IPS-18c (cell line): ENCODE data around the gene FER1L5.
"Not testable (repeated sequence)": the region's sequence is repeated elsewhere in the genome, so short reads cannot be mapped to it uniquely, and the experiment has no call there.

ENCODE experiments used
- H3K4me3 ChIP-seq: 2 replicates; pipeline ENCODE4 v1.7.0; 2013; ENCODE audit warnings: low read depth, mild to moderate bottlenecking, low read length, moderate library complexity; ENCODE audit not compliant: insufficient read depth
- H3K9me3 ChIP-seq: one replicate; pipeline ENCODE4 v1.6.1; 2013; ENCODE audit warnings: mild to moderate bottlenecking, low read length, moderate library complexity; ENCODE audit not compliant: control insufficient read depth, insufficient read depth

The FER1L5 gene

DNA sequence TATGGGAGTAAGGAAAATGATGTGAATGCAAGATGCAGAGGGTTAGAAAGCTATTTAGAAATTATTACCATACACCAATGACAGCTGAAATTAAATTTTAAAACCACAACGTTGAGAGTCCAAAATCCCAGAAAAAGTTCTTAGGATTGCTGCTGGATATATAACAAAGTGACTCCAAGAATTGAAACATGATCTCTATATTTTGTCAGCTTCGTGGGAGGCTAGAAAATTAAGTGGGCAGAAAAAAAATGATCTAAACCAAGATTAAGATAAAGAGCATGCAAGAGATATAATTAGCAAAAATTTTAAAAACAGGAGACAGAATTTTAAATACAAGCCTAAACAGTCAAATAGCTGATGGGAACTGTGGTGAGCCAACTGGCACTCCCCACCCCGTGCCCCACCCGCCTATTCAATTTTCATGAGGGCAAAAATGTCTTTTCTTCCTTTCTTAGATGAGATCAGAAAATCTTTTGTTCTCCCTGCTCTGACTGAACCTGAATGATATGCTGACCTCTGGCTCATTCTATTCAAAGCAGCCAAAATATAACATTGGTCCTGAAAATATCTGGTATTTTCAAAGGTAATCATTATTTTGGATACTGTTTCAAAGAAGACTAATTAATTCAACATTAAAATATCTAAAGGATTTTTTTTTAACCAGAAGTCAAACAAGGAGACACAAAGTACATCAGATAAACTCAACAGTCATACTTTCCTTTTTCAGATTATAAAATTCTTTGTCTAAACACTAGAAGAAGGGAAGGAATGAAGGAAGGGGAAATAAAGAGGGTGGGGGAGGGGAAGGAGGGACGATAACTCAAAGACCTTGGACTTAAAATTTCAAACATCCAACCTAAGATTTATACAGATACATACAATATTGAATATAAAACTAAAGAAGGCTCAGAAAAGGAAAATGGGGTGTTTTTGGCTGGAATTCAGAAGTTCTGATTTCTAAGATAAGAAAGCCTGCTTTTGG lies 16.7 kb upstream of the FER1L5 start:
- H3K9me3 ChIP-seq: no peaks in the 10 kb centered on the region
- H3K4me3 ChIP-seq: no peak overlapping the region

- no peak overlapping the region for H3K4me3 ChIP-seq
- no peaks in the 10 kb centered on the region for H3K9me3 ChIP-seq
Measured at GRCh38 chr2:96626553-96626942, 16.0 kb upstream of the FER1L5 start.

DNA sequence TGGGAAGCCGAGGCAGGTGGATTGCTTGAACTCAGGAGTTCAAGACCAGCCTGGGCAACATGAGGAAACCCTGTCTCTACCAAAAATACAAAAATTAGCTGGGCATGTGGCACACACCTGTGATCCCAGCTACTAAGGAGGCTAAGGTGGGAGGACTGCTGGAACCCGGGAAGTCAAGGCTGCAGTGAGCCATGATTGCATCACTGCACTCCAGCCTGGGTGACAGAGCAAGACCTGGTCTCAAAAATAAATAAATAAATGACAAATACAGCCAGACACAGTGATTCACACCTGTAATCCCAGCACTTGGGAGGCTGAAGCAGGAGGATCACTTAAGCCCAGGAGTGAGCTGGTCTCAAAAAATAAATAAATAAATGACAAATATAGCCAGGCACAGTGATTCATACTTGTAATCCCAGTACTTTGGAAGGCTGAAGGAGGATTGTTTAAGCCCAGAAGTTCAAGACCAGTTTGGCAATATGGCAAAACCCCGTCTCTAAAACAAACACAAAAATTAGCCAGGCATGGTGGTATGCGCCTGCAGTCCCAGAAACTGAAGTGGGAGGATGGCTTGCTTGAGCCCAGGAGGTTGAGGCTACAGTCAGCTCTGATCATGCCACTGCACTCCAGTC lies 10.6 kb upstream of the FER1L5 start:
- Histone ChIP-seq H3K9me3 (no peaks in the 10 kb centered on the region), H3K4me3 (no peak overlapping the region)

GRCh38 chr2:96633641-96634040 lies 8.9 kb upstream of the FER1L5 start:
- H3K4me3 ChIP-seq: no peak overlapping the region

DNA sequence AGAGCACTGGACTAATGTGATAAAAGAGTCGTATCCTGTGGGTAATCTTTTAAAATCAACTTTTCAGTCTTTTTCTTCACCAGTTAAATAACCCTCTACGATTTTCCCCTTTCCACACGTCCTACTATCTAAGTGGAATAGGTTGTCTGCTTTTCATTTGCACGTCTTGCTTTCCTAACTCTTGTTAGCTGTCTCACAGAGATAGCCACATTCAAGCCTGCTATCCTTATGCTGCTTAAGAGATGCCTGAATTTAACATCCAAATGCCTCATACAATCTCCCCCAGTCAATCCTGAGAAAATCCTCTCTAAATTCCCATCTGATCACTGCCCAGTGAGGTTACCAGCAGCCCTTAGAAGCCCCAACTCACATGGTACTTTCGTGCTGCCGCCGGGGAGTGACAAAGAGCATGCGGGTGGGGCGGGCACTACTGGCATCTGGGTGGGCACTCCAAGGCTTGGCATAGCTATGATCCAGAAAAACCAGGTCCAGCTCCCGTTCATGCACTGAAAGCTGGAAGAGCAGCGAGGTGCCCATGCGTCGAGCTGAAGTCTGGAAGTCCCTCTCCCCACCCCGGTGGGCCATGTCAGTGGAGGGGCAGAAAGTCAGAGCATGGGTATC lies 5.9 kb upstream of the FER1L5 start:
- no peaks in the 10 kb centered on the region for H3K9me3 ChIP-seq
- peak overlapping the region; percentile 81 for H3K4me3 ChIP-seq

More at GRCh38 chr2:96633641-96634040, 8.9 kb upstream of the FER1L5 start:
- no peaks in the 10 kb centered on the region for H3K9me3 ChIP-seq

GRCh38 chr2:96637385-96638143 lies 5.0 kb upstream of the FER1L5 start:
- H3K4me3 ChIP-seq: peak overlapping the region; percentile 81
- no peaks in the 10 kb centered on the region for H3K9me3 ChIP-seq

DNA sequence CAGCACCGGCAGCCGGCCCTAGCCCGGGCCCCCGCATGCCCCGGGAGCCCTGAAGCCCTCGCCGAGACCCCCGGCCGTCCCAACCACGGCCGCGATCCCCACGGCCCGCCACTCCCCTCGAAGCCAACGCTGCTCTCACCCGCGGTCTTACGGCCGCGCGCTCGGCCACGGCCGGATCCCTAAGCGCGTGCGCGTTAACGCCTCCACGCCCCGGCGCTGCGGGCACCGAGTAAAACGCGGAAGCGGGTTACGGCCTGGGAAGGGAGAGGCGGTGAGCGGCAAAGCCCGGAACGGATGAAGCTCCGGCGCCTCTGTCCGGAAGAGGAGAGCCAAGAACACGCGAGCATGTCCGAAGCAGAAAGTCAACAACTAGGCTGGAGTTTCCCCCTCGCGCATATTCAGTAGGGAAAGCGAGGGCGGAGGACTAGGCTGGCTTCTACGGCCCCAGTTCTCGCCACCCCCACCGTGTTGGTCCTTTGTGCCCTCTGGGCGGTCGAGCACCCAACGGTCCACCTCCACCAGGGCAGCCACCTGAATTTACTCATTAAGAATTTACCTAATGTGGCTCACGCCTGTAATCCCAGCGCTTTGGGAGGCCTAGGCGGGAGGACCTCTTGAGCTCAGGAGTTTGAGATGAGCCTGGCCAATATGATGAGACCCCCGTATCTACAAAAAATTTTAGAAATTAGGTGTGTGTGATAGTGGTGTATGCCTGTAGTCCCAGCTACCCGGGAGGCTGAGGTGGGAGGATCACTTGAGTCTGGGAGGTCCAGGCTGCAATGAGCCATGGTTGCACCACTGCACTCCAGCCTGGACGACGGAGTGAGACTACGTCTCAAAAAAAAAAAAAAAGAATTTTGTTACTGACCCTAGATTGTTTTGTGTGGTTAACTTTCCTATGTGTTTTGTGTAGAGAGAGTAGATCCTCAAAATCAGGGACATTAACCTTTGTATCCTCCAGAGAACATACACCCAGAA lies 4.1 kb upstream of the FER1L5 start, which contains the start of gene KANSL3:
TSS of gene KANSL3 (minus strand) at position 169 of the 978 bp plus-strand sequence. CDS start 1,177 bp downstream, outside the sequence.
- Histone ChIP-seq H3K4me3 (peak within 1 kb of the TSS; percentile 81), H3K9me3 (no peaks in the 10 kb centered on the region)

- Histone ChIP-seq H3K9me3 (no peaks in the 10 kb centered on the region), H3K4me3 (no peak overlapping the region)
Measured at GRCh38 chr2:96647681-96648080, 5.1 kb downstream of the FER1L5 start.

- no peaks in the 10 kb centered on the region for H3K9me3 ChIP-seq
- H3K4me3 ChIP-seq: no peak overlapping the region
Measured at GRCh38 chr2:96648306-96648930, 5.9 kb downstream of the FER1L5 start.

- no peak overlapping the region for H3K4me3 ChIP-seq
- H3K9me3 ChIP-seq: no peaks in the 10 kb centered on the region
Measured at GRCh38 chr2:96649342-96649741, 6.8 kb downstream of the FER1L5 start.

GRCh38 chr2:96651793-96652192 lies 9.2 kb downstream of the FER1L5 start:
- Histone ChIP-seq H3K9me3 (no peaks in the 10 kb centered on the region), H3K4me3 (no peak overlapping the region)

GRCh38 chr2:96654791-96655190 lies 12.2 kb downstream of the FER1L5 start:
- H3K4me3 ChIP-seq: not testable (repeated sequence)

GRCh38 chr2:96655526-96655925 lies 13.0 kb downstream of the FER1L5 start:
- Histone ChIP-seq H3K4me3 (no peak overlapping the region), H3K9me3 (no peaks in the 10 kb centered on the region)

More at GRCh38 chr2:96654791-96655190, 12.2 kb downstream of the FER1L5 start:
- H3K9me3 ChIP-seq: not testable (repeated sequence)

- Histone ChIP-seq H3K4me3 (no peak overlapping the region), H3K9me3 (no peaks in the 10 kb centered on the region)
Measured at GRCh38 chr2:96656540-96656939, 14.0 kb downstream of the FER1L5 start.

DNA sequence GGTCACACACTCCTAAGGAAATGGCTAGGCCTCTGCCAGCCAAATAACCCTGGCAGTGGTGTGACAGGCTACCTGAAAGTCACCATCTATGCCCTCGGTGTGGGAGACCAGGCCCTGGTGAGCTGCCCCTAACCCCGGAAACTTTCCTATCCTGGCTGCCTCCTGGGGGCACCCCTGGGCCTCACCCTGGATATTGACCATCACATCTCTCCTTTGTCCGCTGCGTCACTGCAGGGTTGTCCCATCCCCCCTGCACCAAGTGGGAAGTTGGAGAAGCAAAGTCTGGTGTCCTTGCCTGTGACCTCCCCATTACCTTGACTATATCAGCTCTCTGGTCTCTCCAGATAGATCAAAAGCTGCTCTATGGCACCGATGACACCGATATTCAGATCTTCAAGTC lies 18.8 kb downstream of the FER1L5 start:
- Histone ChIP-seq H3K9me3 (peaks cover 2% of the 10 kb centered on the region), H3K4me3 (no peak overlapping the region)

GRCh38 chr2:96662360-96662759 lies 19.8 kb downstream of the FER1L5 start:
- Histone ChIP-seq H3K9me3 (peaks cover 2% of the 10 kb centered on the region), H3K4me3 (no peak overlapping the region)
